HepG2 (cell line): ENCODE results near the gene DNAJB6.

ENCODE experiments used
- CREB1 ChIP-seq, 2 experiments: fragments of 450-650 bp in 1 of 2; IDR thresholded peaks; 2 replicates each; pipeline ENCODE4 v1.6.1; 2016 to 2017; ENCODE audit warnings: control low read depth in 1 of 2, mild to moderate bottlenecking in 1 of 2, missing compliant biosample characterization in 1 of 2, missing genetic modification characterization in 1 of 2
- TF ChIP-seq, protein P1 (sequence below): sonication (generic); formaldehyde crosslinking; IDR thresholded peaks from 2 replicates; pipeline ENCODE4 v1.5.0; 2020; ENCODE audit warnings: mild to moderate bottlenecking, missing genetic modification reagents

DNA sequence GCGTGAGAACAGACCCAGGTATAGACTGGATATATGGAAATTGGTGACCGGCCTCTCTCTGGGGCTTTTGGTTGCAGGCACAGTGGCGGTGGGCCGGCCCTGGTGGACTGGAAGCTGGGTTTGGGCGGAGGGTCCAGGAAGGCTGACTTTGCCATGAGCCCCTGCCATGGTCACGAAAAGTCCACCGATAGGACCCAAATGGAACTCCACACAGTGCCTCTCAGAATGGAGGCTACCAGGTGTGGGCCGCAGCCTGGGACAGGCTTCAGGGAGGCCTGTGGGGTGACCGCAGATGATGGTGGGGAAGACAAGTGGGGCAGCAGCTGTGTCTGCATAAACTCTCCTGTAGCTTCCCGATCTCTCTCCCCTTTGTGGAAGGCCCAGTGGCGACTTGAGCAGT, 123.2 kb downstream of the DNAJB6 start:
- TF ChIP-seq CREB1 (IDR thresholded peaks at IDR 0.05), result no peak
- no peak for TF ChIP-seq CREB1 (CRISPR knock-in tag; IDR thresholded peaks at IDR 0.05)
- TF ChIP-seq, protein P1, sequence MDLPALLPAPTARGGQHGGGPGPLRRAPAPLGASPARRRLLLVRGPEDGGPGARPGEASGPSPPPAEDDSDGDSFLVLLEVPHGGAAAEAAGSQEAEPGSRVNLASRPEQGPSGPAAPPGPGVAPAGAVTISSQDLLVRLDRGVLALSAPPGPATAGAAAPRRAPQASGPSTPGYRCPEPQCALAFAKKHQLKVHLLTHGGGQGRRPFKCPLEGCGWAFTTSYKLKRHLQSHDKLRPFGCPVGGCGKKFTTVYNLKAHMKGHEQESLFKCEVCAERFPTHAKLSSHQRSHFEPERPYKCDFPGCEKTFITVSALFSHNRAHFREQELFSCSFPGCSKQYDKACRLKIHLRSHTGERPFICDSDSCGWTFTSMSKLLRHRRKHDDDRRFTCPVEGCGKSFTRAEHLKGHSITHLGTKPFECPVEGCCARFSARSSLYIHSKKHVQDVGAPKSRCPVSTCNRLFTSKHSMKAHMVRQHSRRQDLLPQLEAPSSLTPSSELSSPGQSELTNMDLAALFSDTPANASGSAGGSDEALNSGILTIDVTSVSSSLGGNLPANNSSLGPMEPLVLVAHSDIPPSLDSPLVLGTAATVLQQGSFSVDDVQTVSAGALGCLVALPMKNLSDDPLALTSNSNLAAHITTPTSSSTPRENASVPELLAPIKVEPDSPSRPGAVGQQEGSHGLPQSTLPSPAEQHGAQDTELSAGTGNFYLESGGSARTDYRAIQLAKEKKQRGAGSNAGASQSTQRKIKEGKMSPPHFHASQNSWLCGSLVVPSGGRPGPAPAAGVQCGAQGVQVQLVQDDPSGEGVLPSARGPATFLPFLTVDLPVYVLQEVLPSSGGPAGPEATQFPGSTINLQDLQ (CRISPR knock-in tag), result no peak
